GM18498 (cell line): ENCODE data around the gene ANKRD65.
"Not testable (repeated sequence)": the region's sequence is repeated elsewhere in the genome, so short reads cannot be mapped to it uniquely, and the experiment has no call there.

Source experiments
- ATAC-seq: cut with Tn5 transposase; IDR thresholded peaks from one replicate; pipeline ENCODE4 v1.9.1; 2021; ENCODE audit warnings: mild to moderate bottlenecking, moderate library complexity; ENCODE audit not compliant: unreplicated experiment

ANKRD65 gene

DNA sequence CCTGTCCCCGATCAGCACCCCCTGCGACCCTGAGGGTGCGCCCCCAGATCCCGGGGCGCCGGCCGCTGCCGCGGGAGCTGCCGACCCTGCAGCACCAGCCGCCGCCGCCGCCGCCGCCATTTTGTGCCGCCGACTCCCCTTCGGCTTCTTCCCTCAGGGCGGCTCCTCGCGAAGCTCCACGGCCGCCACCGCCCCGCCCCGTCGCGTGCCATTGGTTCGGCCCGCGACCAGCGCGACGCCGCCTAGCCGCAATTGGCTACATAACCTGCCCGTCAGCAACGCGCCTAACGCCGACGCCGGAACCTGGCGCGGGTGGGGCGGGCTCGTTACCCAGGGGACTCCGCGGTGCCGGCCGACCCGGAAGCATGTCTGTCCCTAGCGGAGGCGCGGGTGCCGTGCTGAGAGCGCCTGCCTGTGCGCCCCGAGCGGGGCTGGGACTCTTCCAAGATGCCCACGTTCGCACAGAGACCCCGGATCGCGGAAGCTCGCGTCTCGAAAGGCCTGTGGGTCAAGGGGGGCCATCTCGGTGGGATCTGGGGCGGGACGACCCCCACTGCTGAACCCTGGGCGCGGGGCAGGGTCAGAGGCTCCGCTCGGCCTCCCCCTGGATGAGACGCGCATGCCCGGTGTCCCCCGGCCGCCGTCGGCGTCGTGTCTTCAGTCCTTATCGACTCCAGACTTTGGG is 21.7 kb downstream of the ANKRD65 start, which contains the start of gene CCNL2:
Gene CCNL2 (minus strand): TSS at position 149 of the 685 bp plus-strand sequence. CDS start 29 bp downstream, at position 120.
- ATAC-seq, result peak; percentile 94

DNA sequence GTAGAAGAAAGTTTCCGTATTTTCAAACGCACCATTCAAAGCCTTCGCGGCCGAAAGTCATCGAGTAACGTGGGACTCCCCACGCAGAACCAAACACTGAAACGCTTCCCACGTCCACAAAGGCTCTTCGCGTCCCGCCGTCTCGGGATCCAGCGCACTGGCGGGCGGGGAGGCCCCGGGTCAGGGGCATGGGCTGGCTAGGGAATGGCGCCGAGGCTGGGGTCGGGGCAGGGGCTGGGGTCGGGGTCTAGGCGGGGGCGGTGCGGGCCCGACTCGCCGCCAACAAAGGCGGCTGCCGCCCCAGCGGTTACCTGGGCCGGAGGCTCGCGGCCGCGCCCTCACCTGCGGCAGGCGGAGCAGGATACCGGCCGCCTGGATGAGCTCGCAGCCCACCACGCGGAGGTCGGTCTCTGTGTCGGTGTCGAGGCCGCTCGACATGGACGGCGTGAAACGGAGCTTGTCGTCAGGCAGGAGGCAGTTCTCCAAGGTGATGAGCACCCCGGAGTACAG is 22.3 kb downstream of the ANKRD65 start:
- ATAC-seq, result peak; percentile 25

DNA sequence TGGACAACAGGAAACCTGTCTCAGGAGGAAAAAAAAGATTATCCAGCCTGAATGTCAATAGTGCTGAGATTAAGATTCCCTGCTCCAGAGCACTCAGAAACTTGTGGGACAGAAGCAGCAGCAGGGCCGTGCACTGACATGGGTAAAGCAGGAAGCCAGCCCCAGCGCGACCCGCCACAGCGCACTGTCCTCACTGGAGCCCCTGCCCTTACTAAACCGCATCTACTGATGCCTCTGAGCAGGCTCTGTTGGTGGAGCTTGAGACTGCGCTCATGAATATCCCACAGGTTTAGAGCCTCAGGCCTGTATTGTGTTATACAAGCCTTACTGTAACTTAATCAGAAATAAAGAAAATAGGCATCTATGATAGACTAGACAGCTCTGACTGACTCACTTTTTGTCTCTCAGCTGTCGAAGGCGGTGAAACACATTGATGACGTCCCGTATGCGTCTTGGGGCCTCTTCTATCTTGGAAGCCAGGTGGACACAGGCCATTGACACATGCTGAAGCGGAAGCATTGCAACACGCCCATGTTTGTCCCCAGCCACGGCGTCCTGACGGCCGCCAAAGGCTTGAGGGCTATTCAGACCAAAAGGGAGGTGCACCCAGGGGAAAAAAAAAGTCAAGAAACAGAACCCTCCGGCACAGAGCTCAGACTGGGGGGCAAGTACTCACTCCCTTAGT is 23.1 kb downstream of the ANKRD65 start:
- ATAC-seq, result no peak

DNA sequence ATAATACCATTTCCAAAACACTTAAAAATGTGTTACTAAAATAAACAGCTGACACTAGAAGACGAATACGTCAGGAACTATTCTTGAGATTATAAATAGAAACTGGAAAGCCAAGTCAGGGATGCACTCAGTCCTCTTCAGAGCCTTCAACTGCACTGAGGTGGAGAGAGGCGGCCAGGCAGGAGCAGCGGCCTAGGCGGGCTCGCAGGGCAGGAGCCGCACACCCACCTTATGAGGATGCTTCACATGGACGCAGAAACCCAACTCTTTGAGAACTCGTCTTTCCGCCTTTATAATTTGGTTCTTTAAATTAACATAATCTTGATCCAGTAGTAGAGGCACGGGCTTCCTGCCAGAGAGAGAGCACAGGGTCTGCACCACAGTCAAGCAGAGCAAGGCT is 25.9 kb downstream of the ANKRD65 start:
- no peak for ATAC-seq

DNA sequence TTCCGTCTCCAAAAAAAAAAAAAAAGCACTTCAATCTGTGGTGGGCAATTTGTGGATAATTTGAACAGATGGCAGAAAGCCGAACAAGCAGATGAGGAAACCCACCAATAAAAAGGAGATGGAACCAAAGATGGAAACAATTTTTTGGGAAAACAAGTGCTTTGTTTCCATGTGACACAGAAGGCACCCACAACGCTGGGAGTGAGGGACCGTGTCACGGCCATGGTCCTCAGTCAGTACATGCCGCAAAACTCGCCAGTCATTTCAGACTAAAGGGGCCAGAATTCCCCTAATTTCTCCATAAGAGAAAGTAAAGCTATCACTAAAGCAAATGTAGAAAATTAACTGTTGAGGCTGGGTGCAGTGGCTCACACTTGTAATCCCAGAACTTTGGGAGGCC is 27.0 kb downstream of the ANKRD65 start:
- ATAC-seq, result no peak

DNA sequence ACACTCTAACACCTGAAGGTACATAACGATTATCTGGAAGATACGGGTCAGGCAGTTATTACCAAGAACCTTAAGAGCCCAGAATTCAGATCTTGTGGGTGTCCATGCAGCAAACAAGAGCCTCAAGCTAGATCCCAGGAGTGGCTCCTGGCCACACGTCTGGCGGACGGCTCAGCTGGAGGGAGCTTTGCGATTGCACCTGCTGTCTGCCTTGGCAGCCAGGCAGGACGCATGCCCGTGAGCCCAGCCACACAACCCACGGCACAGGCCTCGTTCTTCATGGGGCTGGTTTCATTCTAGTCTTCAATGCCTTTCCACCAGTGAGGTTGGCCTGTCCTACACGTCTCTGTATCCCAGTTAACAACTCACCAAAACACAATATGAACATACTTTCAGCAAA is 27.6 kb downstream of the ANKRD65 start:
- ATAC-seq, result no peak

DNA sequence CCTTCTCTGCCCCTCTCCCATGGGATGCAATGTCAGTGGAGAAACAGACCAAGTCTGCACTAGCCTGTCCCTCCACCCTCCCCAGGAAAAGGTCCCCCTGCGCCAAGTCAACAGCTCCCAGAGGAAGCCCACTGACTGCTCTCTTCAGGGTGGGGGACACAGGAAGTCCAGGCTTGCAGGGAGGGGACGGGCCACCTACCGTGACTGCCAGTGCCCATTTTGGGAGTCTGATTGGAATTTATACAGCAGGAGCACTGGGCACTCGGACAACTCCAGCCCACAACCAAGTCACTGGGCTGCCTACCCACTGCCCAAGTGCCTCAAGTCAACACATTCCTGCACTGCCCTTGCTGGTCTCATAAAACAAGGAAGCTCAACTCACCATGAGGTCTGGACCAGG is 28.1 kb downstream of the ANKRD65 start:
- ATAC-seq, result no peak

DNA sequence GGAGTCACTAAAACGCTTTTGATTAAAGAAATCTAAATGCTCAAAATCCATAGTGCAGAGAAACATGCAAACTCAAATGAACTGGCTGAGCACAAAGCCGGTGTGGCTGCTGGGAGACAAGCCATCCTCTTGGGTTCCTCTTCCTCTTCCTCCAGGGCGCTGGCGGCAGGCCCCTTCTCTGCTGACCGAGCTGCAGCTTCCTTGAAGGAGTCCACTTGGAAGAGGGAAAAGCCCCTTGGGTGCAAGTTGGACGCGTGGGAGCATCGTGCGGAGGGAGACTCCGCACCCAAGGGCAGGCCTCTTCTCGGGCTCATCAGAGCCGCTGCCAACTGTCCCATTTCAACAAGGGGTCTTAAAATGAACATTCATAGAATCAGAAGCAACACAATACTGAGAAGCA is 29.9 kb downstream of the ANKRD65 start:
- ATAC-seq, result no peak

DNA sequence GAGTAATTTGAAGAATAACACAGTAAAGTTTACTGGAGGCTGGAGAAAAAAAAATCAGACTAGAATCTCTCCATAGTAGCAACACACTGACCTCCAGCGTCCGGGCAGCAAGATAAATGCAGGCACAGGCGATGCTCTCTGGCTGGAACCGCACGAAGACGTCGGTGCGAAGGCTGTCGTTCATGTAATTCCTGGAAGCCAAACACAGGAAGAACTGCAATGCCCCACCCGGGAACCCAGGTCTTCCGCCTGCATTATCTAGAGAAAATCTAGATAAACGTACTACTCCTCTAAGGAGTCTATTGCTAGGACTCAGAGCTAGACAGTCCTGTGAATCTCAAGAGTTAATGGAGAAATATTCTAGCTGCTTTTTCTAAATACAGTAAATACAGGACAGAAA is 30.4 kb downstream of the ANKRD65 start:
- ATAC-seq, result no peak

DNA sequence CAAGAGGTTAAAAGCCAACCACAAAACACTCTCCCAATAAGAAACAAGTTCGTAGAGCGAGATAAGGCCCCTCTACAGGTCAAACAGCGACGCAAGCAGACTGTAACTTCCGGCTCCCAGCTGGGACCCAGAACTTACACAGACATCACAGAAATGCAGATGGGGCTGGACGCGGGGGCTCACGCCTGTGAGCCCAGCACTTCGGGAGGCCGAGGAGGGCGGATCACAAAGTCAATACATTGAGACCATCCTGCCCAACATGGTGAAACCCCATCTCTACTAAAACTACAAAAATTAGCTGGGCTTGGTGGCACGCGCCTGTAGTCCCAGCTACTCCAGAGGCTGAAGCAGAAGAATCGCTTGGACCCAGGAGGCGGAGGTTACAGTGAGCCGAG is 33.0 kb downstream of the ANKRD65 start:
- ATAC-seq, result no peak

DNA sequence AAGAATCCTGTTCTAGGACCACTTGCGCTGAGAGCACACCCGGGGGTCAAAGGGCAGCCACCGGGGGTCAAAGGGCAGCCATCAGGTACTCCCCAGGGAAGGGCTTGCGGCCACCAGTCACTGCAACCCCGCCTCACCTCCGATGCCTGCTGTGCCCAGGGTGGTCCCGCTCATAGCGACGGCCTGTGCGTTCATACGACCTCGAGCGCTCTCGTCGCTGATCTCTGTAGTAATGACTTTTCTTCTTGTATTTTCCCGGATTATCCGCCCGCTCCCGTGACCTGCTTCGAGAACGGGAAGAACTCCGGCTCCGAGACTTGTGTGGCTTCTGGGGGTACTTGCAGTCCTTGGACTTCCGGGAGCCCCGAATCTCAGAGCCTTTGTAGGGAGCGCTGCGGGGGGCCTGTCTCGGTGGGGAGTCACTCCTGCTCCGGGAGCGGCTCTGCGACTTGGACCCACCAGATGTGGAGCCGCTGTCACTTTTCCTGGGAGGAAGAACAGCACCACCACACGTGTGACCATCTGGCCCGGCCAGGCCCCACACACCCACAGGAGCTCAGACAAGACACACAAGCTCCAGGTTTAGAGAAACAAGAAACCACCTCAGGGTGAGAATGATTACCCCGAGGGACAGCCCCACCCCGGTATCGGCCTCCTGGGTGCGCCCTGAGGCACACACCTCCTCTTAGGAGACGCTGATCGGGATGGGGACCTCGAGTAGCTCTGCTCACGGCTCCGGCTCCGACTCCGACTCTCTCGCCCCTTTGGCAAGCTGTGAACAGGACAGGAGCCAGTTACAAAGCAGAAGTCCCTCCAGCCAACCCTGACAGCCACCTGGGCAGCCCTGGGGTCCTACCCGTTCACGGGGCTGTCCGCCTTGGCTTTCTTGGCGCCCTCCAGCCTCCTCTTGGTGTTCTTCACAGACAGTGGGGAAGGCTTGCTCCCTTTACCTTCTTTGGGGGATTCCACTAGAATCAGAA is 33.7 kb downstream of the ANKRD65 start:
- ATAC-seq, result no peak

DNA sequence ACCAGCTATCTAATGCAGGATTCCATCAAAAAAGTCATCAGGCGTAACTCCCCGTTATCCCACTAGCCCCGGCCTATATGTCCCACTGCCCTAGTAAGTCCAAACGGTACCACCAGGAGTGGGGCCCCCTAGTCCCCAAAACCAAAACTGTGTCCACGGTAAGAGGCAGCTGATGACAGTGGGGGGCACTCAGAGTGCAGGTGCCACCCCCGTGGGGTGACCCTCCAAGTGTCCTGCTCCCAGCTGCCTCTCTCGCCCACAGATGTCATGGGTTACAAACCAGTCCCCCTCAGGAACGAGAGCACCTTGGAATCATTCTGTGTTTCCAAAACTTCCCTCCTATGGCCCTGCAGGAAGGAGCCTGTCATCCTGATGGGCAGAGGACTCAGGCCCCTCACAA is 35.1 kb downstream of the ANKRD65 start:
- ATAC-seq, result no peak

DNA sequence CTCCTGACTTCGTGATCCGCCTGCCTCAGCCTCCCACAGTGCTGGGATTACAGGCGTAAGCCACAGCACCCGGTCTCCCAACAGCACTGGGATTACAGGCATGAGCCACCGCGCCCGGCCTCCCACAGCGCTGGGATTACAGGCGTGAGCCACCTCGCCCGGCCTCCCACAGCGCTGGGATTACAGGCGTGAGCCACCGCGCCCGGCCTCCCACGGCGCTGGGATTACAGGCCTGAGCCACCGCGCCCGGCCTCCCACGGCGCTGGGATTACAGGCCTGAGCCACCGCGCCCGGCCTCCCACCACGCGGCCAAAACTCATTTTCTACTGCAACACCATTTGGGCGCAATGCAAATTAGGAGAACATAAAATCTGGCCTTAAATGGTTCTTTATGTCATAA is 35.7 kb downstream of the ANKRD65 start:
- ATAC-seq, result not testable (repeated sequence)

DNA sequence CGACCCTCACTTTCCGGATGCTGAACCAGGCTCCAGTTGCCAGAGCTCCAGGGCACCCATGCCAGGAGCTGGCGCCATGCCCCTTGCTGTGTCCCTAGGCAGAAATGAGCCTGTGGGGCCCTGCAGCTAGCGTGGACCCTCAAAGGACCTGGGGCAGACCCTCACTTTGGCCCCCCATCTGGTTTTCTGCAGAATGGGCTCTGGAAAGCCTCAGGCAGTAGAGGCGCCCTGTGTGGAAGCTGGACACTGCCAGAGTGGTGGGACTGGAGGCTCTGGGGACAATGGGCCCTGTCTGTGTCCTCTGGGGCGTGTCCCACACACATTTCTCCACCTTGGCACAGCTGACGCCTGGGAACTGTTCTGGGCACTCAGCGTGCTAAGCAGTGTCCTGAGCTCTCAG is 39.8 kb downstream of the ANKRD65 start:
- no peak for ATAC-seq

DNA sequence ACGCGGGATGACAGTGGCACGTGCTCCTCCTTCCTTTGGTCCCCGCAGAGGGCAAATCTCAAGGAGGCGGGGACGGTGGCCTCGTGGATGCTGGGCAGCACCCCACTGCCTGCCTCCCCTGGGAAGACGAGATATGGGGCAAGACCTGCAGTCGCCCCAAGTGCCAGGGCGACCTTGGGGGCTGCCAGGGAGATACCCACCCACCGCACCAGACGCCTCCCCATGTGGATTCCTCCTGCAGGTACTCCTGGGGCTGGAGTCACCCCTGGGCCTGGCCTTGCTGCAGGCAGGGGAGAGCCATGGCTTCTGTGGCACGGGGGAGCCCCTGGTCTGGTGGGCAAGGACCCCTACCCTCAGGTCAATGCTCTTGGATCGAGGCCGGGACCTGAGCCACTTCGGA is 40.2 kb downstream of the ANKRD65 start:
- ATAC-seq, result no peak

DNA sequence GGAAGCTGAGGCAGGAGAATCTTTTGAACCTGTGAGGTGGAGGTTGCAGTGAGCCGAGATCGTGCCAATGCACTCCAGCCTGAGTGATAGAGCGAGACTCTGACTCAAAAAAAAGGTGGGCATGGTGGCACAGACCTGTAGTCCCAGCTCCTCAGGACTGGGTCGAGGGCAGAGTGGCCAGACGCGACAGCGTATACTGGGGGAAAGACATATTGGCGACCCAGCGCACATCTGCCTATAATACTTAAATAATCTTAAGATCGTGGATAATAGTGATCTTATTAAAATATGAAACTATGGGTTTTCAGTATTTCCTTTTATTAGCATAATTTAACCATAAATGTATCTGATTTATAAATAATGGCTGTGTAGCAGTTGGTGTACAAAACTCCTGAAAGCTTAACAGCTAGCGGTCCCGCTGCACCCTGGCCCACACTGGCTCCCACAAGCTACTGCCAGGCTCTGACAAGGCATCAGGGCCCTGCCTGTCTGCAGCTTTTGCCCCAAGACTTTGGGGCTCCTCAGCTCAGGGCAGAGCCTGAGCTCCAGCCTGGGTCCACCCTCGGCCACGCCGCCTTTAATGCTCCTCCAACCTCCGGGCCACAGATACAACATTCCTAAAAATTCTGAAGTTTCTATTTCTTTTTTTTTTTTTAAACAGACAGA is 43.4 kb downstream of the ANKRD65 start:
- no peak for ATAC-seq

DNA sequence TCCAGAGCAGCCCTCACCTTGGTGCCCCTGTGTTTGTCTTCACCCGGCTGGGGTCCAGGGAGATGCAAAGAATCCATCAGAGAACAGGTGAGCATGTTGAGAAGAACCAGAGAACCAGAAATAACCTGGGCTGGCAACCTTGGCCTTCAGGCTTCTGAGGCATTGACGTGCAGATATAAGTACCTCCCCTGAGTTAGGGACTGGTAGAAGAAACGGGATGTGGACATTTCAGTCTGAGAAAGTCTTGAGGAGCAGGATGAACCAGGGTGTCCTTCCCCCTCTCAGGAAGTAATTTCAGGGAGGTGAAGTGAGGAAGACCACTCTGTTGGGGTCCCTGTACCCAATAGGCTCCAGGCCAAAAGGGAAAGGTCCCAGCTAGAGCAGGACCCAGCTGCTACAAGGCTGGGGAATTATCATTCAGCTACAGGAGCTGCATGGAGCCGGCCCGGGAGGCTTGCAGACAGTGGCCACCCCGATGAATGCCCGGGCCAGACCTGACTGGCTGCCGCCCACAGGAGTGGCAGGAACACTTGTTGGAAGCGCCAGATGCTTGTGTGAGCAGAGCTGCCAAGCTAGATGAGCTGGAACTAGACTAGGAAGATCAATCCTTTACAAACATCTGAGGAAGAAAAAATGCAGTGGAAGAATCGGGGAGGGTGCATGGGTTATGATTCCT is 44.4 kb downstream of the ANKRD65 start:
- no peak for ATAC-seq

DNA sequence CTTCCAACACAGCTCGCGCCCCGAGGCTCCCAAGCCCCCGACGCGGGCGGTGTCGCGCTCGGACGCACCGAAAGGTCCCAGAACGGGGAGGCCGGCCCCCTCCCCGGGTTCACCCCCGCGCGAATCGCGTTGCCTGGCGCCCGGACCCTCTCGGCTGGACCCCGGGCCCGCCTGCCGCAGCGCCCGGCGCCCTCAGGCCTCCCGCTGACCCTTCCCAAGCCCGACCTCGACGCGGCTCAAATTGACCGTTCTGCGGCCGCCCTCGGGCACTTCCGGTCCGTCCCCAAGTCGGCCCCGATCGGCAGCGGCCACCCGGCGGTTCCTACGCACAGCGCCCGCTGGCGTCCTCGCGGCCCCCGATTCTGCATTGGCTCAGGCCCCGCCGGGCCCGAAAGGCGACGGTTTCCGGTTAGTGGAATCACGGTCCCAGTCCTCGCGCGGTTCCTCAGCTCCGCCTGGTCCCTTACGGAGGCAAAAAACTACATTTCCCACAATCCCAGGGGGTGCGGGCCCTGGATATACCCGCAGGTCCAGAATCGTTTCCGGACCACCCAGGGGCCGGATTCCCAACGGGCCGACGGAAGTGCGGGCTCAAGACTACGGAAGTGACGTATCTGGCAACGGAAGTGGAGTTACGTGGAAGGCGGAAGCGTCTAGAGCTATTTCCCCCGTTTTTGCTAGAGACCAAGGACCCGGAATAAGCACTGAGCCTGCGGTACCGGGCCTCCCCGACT is 46.0 kb downstream of the ANKRD65 start, which contains the start of gene AURKAIP1:
Gene AURKAIP1 (minus strand): TSS at position 279 of the 734 bp plus-strand sequence. CDS start 451 bp downstream, outside the sequence.
- peak; percentile 85 for ATAC-seq

DNA sequence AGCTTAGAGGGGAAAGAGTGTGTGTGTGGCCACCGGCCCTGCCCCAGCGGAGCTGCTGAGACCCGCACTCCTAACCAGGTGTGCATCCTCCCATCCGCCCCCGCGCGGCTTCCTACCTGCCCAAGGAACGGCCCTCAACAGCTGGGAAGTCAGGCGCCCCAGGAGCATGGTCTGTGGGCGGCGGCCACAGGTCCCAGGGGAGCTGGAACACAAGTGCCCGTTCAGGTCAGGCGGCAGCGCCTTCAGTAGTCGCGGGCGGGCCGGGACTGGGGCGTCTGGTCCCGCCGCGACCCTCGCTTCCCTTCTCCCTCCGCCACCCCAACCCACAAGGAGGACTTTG is 46.5 kb downstream of the ANKRD65 start:
- no peak for ATAC-seq
